Stimulated activated CD4-positive, alpha-beta T cell treated with anti-CD3 and anti-CD28 coated beads, Interleukin-2, amount 100 ng/mL, for 4 hours (primary cell): ENCODE data around the gene CEMIP2.
"Not testable (repeated sequence)": the region's sequence is repeated elsewhere in the genome, so short reads cannot be mapped to it uniquely, and the experiment has no call there.

ENCODE experiments used
- DNase-seq: peaks from one replicate; pipeline ENCODE4 v3.0.0-alpha.2; 2020; ENCODE audit warnings: low read depth

Gene CEMIP2

DNA sequence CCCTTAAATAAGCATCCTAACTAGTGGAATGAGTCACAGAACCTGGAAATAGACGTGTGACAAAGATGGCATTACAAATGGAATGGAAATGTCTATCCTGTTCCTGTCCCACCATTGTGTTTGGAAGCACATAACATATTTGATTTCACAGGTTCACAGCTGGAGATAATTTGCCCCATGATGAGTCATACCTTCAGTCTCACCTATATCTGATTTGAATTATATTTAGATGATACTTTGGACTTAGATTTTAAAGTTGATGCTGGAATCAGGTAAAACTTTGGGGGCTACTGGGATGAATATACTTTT, 92.5 kb downstream of the CEMIP2 start:
- no peak for DNase-seq

DNA sequence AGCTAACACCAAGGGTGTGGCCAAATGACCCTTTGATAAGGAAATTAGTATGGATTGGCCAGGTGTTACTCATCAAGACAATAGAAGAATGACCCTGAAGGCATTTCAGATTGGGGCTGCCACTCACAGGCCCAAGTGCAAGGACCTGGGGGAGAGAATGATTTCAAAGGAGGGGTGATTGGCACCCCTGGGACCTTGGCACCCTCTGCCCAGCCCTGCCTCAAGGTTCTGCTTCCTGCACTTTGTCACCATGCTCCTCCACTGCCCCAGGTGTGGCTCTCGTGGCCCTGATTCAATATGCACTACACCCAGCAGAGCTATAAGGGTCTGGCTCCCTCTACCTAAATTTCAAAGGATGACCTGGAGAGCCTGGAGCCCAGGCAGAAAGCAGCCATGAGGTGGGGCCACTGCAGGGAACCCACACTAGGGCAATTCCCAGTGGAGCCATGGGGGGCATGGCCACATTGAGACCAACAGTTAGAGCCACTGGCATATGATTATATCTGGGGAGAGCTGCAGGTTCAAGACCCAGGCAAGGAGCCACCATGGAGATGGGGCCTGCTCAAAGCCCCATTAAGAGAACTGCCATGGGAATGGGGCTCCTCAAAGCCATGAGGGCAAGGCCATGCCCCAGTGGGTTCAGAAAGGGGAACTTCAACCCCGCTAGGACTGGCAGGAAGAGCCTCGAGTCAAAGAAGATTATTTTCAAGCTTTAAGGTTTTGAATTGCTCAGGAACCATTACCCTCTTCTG, 93.0 kb downstream of the CEMIP2 start:
- DNase-seq, result no peak

DNA sequence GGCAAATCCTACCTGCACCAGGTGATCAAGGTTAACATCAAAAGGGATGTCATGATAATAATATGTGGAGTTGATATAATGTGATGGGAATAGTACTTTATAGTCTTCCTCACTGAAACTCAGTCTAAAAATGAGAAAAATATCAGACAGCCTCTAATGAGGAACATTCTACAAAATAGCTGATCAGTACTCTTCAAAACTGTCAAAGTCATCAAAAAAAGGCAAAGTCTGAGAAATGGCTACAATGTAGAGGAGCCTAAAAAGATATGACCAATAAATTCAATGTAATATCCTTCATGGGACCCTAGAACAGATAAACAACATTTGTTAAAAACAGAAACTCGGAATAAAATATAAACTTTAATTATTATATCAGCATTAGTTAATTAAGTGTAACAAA, 95.7 kb downstream of the CEMIP2 start:
- DNase-seq, result no peak

DNA sequence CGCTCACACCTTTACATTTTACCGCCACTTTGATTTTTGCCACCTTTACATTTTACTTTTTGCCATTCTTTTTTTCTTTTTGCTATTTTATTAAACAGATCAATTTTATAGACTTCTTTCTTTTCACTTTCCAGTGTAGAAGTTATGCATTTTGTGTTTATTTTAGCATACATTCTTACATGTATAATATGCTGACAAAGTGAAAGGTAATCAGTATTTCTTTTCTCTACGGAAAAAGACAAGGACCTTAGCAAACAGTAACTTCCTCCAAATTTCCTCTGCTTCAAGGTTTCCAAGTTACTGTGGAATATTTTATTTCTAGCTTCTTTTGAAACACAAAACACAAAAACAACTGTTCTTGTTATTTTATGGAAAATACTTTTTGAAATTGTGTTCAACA, 97.0 kb downstream of the CEMIP2 start:
- DNase-seq, result no peak

DNA sequence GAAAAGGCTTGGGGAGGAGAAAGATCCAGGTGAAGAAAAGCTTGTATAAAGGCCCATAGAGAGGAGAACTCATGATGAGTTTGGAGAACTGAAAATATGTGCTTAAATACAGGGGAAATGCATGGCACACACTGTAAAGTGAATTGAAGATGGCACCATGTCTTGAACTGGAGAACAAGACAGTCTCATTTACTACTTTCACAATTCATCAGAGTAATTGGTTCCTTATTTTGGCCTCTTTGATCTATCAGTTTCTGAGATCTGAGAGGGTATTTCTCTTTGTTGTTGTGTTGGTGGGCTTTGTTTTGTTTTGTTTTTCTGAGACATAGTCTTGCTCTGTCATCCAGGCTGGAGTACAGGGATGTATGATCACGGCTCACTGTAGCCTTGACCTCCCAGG, 98.2 kb downstream of the CEMIP2 start:
- DNase-seq, result no peak

DNA sequence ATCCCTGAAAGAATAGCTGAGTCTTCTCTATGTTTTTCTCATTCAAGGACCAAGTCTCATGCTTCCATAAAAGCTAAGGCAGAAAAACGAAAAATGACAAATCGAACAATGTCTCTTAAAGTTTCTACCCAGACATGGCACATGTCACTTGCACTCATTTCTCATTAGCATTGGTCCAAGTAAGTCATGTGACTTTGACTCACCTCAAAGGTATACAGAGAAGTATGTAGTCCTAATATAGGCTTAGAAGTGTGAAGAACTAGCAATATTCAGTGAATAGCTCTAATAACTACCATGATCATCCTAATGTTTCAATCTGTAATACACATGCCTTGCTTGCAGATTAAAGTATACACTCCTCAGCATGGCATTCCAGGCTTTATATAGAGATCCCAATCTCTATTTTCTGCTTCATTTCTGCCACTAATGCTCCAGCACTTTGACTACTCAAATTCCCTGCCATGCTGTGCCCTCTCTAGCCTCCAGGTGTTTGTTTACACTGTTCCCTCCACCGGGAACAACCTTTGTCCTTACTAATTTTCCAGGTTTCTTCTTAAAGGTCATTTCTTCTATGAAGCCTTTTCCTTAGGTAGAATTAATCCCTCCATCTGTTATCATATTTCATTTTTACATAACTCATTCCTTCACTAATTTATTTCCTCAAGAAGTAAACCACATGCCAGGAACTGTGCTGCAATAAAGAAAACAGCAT, 98.9 kb downstream of the CEMIP2 start:
- DNase-seq, result no peak

DNA sequence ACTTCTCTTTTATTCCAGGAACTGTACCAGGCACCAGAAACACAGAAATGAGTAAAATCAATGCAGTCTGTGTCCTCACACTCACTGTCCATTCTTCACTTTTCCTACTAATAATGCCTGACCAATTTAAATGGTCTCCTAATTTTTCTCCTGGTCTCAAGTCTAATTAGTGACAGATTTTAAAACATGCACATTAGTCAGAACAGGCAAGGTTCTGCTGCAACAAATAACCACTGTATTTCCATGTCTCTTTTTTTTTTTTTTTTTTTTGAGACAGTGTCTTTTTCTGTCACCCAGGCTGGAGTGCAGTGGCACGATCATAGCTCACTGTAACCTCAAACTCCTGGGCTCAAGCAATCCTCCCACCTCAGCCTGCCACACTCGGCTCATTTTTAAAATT, 99.6 kb downstream of the CEMIP2 start:
- DNase-seq, result no peak

DNA sequence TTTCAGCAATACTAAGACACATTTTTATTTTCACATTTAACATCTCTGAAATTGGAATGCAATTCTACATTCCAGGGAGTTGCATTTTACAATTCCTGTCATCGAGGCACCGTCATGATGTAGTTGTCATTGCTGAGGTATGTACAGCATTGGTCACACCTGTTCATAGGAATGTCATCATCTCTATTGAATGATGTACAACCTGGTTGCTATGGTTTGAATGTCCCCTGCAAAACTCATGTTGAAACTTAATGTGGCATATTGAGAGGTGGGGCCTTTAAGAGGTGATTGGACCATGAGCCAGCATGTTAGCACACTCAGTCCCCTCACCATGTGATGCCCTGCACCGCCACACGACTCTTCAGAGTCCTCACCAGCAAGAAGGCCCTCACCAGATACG, 103.1 kb downstream of the CEMIP2 start:
- no peak for DNase-seq

DNA sequence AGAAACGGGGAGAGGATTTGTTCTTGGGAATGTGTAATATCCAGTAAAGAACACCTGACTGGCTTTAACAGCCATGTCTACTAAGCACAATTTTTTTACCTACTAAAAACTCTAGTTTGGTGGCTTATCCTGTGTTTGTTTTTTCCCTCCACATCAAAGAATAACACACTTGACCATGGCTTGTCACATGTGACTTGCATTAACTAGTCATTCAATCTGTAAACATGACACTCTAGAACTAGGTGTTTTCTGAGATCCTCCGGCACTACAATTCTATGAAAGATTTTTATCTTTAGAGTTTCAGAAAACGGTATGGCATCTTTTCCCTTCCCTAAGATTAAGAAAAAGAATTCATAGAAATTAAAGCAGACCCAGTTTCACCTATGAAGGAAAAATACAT, 103.7 kb downstream of the CEMIP2 start:
- no peak for DNase-seq

DNA sequence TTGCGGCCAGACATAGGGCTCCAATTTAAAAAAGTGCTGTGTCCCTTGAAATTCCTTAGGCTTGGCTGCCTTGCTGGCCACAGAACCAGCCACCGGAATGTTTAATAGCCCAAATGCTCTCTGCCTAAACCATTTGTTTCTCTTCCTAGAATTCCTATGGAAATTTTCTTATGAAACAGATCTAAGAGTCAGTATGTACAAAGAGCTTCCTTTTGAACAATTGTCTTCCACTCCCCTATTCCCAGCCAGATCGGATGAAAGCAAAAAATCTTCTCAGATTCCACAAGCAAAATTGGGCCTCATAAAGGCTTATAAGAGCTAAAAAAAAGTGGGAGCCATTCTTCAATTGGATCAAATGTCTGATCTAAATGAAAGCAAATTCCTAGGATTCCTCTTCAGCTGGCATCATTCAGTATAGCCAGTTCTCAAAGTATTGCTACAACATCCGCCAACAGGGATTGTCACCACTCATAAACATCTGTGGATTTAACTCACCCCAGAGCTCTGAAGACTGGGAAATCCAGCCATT, 104.3 kb downstream of the CEMIP2 start:
- no peak for DNase-seq

DNA sequence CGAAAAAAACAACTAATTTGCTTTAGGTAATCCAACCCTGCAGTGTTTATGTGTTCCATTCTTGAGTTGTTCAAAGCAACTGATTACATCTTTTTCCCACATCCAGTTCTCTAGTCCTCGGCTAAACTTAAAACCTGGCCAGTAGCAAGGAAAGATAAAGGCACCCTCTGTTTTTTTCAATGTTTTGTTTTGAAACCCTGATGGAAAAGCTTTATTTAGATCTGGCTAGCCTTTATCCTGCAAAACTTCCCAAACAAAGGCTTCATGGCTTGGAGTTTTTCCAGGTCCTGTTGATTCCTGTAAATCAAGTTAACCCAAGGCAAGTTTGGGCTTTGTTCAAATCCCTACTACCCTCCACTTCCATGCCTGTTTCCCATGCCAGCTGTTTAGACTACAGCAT, 105.1 kb downstream of the CEMIP2 start:
- DNase-seq, result no peak

DNA sequence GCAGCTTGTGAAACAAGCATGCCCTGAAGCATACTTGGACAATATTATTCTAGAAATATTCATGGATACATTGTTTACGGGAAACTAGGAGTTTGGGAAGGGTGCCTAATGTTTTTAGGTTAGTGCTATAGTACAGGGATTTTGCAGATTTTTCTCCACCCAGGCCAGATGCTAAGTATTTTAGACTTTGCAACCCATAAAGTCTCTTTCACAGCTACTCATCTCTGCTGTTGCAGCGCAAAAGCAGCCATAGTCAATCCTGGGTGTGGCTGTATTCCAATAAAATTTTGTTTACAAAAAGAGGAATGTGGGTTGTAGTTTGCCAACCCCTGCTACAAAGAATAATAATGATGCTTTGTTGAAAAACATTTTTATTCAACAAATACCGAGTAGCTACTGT, 106.2 kb downstream of the CEMIP2 start:
- DNase-seq, result no peak

DNA sequence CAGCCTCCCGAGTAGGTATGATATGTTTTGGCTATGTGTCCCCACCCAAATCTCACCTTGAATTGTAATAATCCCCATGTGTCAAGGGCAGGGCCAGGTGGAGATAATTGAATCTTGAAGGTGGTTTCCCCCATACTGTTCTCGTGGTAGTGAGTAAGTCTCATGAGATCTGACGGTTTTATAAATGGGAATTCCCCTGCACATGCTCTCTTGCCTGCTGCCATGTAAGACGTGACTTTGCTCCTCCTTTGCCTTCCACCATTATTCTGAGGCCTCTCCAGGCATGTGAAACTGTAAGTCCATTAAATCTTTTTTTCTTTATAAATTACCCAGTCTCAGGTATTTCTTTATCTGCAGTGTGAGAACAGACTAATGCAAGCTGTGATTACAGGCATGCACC, 111.0 kb downstream of the CEMIP2 start:
- not testable (repeated sequence) for DNase-seq

DNA sequence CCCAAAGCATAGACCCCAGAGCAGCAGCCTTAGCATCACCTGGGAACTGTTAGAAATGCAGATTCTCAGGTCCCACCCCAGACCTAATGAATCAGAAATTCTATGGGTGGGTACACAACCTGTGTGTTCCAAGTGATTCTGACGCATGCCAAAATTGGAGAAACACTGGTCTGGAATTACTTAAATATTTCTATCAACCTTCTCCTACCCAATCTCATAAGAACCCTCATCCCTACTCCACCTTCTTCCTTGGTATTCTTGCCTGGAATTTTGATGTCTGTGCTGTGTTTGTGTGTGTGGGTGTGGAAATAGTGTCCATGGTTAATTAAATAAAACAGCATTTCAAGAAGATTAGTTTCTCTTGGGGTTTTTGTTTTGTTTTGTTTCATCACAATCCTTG, 111.8 kb downstream of the CEMIP2 start:
- DNase-seq, result no peak

DNA sequence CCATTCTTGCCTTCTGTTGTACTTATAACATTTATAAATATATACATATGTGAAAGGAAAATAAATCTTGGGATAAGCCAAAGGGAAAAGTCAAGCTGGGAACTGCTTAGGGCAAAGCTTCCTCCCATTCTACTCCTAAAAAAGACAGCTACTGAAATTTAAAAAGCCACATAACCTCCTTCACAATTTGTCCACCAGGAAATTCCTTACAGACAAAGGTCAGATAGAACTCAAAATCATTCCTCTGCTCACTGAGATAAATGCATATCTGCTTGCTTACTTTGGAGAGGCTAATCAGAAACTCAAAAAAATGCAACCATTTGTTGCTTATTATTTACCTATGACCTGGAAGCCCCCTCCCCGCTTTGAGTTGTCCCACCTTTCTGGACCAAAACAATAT, 112.5 kb downstream of the CEMIP2 start:
- no peak for DNase-seq

DNA sequence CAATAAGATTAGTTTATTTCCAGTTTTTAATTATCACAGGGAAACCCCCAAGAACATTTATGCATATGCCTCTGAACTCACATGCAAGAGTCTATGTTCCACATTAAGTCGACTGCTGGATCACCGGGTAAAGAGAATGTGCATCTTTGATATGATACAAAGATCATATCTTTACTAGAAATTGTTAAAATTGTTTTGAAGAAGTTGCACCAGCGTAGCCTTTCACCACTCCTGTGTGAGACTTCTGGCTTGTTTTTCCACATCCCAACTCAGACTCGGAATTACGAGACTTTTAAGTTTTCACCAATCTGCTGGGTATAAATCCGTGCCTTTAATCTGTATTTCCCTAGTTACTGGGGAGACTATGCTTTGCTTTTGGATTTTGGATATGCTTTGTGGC, 113.2 kb downstream of the CEMIP2 start:
- no peak for DNase-seq

DNA sequence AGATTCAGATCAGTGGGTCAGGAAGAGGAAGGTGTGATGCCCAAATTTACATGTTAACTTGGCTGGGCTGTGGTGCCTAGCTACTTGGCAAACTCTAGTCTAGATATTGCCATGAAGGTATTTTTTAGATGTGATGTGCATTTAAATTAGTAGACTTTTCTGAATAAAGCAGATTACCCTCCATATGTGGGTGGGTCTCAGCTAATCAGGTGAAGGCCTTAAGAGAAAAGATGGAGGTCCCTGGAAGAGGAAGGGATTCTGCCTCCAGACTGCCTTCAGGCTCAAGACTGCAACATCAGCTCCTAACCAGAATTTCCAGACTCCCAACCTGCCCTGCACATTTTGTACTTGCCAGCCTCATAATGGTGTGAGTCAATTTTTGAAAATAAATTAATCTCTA, 115.8 kb downstream of the CEMIP2 start:
- no peak for DNase-seq

DNA sequence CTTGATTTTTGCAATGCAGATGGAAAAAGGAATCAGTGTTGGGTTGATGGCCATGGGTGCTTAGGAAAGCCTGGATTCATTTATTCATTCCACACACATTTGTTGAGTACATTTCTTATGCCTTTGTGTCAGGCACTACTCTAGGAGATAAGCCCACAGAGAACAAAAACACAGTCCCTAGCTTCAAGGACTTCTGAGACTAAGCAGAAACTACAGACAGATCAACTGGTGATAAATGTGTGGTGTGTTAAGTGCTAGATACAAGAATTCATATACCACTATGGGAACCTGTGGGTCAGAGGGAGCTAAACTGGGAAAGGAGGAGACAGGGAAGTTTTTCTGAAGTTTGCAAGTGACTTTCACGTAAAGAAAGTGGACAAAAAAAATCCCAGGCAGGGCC, 119.9 kb downstream of the CEMIP2 start:
- DNase-seq, result no peak

DNA sequence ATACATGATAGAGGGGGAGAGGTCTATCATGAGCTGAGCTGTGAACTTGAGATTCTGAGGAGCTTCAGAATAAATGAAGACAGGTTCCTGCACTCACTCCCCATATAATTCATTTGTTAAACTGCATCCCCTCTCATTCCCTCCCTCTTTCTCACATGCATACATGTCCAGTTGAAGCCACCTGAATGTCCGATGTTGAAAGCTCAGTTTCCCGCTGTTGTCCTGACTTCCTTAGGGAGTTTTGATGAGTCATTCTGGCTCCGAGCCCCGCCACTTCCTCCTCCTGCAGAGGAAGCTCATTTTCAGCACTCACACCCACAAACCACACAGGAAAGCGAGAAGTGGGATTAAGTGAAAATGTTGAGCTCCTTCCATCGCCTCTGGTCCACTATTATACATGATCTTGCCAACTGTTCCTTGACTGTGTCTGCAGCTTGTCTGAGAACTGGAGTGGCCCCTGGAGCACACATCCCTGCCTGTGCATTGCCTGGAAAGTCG, 121.2 kb downstream of the CEMIP2 start:
- DNase-seq, result no peak

DNA sequence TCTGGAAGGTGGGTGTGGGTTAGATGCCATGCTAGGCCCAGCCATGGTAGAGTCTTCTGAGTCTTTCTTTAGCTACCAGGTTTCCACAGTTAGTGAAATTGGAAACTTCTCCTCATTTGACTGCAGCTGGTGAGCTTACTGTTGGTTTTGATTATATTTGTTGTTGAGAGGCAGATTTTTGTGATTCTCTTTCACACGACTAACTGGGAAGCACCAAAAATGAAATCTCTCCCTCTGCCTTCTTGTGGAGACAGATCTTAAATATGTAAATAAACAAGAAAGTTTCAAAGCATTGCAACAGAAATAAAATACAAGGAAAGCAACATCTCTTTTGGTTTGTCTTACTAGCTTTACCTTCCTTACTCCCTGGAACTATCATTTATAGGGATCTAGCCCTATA, 122.2 kb downstream of the CEMIP2 start:
- DNase-seq, result no peak

DNA sequence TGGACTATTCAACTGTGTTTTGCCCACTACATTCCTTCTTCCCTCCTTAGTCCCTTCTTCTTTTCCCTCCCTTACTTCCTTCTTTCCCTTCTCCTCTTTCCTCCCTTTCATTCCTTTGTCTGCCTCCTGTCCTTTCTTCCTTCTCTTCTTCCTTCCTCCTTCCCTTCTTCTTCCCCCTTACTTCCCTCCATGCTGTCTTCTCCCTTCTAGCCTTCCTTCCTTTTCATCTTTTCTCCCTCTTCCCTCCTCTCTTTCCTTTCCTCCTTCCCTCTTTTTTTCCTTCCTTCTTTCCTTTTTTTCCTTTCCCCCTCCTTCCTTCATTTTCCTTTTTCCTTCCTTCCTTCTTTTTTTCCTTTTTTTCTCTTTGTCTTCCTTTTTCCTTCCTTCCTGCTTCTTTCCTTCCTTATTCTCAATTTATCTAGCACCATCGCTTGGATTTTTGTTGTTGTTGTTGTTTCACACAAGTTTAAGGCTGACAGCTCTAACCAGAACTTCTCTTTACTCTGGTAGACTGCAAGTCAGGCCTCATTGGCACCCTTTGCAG, 123.4 kb downstream of the CEMIP2 start:
- no peak for DNase-seq

DNA sequence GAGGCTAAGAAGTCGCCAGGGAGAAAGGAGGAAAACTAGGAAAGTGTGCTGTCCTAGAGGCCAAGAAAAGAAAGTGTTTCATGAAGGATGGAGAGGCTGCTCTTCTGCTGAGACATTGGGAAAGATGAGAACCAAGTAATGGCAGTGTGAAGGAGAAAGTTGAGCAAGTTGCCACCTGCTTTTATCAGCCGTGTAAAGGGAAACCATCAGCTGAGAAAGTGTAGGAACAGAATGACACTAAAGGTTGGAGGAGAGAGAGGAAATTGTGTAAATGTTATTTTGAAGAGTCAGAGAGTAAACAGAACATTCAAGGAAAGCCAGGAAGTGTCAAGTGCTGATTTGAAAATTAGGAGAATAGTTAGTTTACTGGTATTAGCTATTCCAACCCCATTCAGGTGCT, 125.0 kb downstream of the CEMIP2 start:
- DNase-seq, result no peak

DNA sequence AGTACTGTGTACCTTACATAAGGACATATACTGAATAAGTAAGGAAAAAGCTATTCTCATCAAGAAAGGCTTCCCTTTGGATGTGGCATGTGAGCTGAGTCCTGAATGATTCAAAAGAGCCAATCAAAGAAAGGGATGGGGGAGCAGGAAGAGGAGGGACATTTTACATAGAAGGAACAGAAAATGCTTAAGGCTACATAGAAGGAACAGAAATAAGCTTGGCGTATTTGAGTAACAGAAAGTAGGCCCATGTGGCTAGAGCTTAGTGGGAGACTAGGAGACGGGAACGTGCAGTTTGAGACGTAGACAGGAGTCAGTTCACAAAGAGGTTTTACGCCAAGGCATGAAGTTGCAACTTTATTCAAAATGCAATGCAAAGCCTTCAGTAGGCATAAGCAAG, 126.3 kb downstream of the CEMIP2 start:
- DNase-seq, result no peak
